Measurements from ENCODE around the gene CALML5.

- TF ChIP-seq, protein P1, sequence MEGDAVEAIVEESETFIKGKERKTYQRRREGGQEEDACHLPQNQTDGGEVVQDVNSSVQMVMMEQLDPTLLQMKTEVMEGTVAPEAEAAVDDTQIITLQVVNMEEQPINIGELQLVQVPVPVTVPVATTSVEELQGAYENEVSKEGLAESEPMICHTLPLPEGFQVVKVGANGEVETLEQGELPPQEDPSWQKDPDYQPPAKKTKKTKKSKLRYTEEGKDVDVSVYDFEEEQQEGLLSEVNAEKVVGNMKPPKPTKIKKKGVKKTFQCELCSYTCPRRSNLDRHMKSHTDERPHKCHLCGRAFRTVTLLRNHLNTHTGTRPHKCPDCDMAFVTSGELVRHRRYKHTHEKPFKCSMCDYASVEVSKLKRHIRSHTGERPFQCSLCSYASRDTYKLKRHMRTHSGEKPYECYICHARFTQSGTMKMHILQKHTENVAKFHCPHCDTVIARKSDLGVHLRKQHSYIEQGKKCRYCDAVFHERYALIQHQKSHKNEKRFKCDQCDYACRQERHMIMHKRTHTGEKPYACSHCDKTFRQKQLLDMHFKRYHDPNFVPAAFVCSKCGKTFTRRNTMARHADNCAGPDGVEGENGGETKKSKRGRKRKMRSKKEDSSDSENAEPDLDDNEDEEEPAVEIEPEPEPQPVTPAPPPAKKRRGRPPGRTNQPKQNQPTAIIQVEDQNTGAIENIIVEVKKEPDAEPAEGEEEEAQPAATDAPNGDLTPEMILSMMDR (IDR thresholded peaks at IDR 0.05): no peak
- no peak for TF ChIP-seq POLR2A (IDR thresholded peaks at IDR 0.05)
Measured at GRCh38 chr10:5536486-5537081, 37.2 kb upstream of the CALML5 start.

Data from Peyer's patch (tissue), 4 donors.